ENCODE results near the gene CCDC197.

DNA sequence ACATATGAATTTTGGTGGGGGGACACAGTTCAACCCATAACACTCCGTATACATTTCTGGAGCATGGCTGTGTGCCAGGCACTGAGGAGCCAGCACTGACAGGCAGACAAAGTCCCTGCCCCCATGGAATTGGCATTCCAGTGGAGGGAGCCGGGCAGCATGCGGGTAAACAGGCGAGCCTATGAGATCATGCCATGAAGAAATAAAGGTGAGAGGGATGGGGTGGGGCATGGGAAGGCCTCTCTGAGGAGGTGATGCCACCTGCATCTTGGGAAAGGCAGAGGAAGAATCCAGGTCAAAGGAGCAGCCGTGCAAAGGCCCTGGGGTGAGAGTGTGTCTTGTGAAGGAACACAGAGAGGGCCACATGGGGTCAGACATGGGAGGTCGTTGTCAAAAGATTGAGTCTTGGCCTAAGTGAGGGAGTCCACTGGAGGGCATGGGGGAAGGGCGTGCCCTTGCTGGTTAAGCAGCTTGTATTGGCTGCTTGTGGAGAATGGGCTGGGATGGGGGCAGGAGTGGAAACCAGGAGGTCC is 32.6 kb downstream of the CCDC197 start:
- no peak for TF ChIP-seq POLR2A (IDR thresholded peaks at IDR 0.05)
- TF ChIP-seq, protein P1, sequence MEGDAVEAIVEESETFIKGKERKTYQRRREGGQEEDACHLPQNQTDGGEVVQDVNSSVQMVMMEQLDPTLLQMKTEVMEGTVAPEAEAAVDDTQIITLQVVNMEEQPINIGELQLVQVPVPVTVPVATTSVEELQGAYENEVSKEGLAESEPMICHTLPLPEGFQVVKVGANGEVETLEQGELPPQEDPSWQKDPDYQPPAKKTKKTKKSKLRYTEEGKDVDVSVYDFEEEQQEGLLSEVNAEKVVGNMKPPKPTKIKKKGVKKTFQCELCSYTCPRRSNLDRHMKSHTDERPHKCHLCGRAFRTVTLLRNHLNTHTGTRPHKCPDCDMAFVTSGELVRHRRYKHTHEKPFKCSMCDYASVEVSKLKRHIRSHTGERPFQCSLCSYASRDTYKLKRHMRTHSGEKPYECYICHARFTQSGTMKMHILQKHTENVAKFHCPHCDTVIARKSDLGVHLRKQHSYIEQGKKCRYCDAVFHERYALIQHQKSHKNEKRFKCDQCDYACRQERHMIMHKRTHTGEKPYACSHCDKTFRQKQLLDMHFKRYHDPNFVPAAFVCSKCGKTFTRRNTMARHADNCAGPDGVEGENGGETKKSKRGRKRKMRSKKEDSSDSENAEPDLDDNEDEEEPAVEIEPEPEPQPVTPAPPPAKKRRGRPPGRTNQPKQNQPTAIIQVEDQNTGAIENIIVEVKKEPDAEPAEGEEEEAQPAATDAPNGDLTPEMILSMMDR (IDR thresholded peaks at IDR 0.05), result no peak

Measured in uterus (tissue), 2 donors.